Endothelial cell (in vitro differentiated cells): ENCODE measurements around the gene BAZ2B. TPM values are rescaled to one million over a fixed set of nuclear protein-coding genes. Genes with fewer than 3 reads are reported as not detected.

ENCODE experiments used
- DNase-seq: peaks from one replicate; pipeline ENCODE4 v3.0.0; 2021; ENCODE audit warnings: low spot score
- H3K27ac Mint-ChIP-seq: one replicate; pipeline ENCODE4 v1.8.0; 2021; ENCODE audit warnings: mixed read lengths, inconsistent platforms; ENCODE audit not compliant: unreplicated experiment
- H3K27me3 Mint-ChIP-seq: one replicate; pipeline ENCODE4 v1.8.0; 2021; ENCODE audit warnings: mild to moderate bottlenecking, moderate library complexity, mixed read lengths, inconsistent platforms; ENCODE audit not compliant: unreplicated experiment
- H3K36me3 Mint-ChIP-seq: one replicate; pipeline ENCODE4 v1.8.0; 2021; ENCODE audit warnings: mild to moderate bottlenecking, low read depth, mixed read lengths, inconsistent platforms; ENCODE audit not compliant: unreplicated experiment
- H3K4me1 Mint-ChIP-seq: one replicate; pipeline ENCODE4 v1.8.0; 2021; ENCODE audit warnings: mild to moderate bottlenecking, mixed read lengths, inconsistent platforms; ENCODE audit not compliant: unreplicated experiment
- H3K4me3 Mint-ChIP-seq: one replicate; pipeline ENCODE4 v1.8.0; 2021; ENCODE audit warnings: mild to moderate bottlenecking, mixed read lengths, inconsistent platforms; ENCODE audit not compliant: unreplicated experiment
- H3K9me3 Mint-ChIP-seq: one replicate; pipeline ENCODE4 v1.8.0; 2021; ENCODE audit warnings: mixed read lengths, inconsistent platforms; ENCODE audit not compliant: unreplicated experiment
- total RNA-seq: library from RNA; stranded (reverse); fragmentation: NEBNext Ultra II Directional; extraction: Animal tissue kit (Norgen Biotek cat#: 25700); gene quantifications from one replicate; pipeline ENCODE4 v1.2.1, GENCODE V29; 2021; ENCODE audit not compliant: unreplicated experiment
- TF ChIP-seq, protein P1 (sequence below): fragments of 200-600 bp; sonication (generic); IDR thresholded peaks from one replicate; pipeline ENCODE4 v1.5.0; 2021; ENCODE audit warnings: antibody characterized with exemption; ENCODE audit not compliant: unreplicated experiment

The BAZ2B gene
- total RNA-seq, 1 donor from 2014 or later = 100 TPM

DNA sequence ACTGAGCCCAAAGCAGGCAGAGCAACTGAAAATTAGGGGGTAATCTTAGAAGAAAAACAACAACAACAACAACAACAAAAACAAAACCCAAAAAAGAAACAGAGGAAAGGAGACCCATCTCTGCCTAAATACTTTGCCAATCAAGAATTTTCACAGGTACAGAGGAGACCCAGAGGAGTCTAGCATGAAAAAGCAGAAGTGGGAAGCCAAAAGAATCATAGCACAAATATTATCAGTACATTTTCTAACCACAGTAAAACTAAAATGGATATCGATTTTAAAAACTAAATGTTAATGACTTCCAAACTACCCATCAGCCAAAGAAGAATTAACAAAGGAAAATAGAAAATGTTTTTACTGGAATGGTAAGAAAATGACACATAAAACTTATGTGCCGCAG lies 148.1 kb downstream of the BAZ2B start:
- no peak overlapping the region for H3K27ac Mint-ChIP-seq
- no peak for DNase-seq
- H3K4me3 Mint-ChIP-seq = peak overlapping the region; percentile 33
- peaks cover 8% of the 10 kb centered on the region for H3K4me1 Mint-ChIP-seq
- TF ChIP-seq, protein P1, sequence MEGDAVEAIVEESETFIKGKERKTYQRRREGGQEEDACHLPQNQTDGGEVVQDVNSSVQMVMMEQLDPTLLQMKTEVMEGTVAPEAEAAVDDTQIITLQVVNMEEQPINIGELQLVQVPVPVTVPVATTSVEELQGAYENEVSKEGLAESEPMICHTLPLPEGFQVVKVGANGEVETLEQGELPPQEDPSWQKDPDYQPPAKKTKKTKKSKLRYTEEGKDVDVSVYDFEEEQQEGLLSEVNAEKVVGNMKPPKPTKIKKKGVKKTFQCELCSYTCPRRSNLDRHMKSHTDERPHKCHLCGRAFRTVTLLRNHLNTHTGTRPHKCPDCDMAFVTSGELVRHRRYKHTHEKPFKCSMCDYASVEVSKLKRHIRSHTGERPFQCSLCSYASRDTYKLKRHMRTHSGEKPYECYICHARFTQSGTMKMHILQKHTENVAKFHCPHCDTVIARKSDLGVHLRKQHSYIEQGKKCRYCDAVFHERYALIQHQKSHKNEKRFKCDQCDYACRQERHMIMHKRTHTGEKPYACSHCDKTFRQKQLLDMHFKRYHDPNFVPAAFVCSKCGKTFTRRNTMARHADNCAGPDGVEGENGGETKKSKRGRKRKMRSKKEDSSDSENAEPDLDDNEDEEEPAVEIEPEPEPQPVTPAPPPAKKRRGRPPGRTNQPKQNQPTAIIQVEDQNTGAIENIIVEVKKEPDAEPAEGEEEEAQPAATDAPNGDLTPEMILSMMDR = no peak
- H3K27me3 Mint-ChIP-seq = peaks cover 3% of the 10 kb centered on the region
- H3K36me3 Mint-ChIP-seq = peaks cover 29% of the 10 kb centered on the region
- H3K9me3 Mint-ChIP-seq = no peaks in the 10 kb centered on the region

DNA sequence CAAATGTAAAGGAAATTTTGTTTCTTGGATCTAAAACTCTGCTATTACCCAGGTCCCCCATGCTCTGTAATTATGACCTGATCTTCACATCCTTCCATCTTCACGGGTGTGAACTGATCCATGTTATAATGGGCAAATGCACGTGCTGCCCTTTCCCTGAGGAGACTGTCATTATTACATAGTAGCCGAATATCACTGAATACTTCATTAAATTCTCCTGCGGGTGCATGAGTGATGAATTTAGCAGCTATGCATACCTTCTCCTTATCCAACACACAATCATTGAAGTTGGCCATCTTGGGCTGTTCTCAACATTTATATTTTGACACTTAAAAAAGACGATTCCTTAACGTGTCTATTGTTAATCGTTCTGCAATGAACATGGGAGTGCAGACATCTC lies 153.4 kb downstream of the BAZ2B start:
- H3K4me1 Mint-ChIP-seq = peaks cover 11% of the 10 kb centered on the region
- no peak overlapping the region for H3K4me3 Mint-ChIP-seq

DNA sequence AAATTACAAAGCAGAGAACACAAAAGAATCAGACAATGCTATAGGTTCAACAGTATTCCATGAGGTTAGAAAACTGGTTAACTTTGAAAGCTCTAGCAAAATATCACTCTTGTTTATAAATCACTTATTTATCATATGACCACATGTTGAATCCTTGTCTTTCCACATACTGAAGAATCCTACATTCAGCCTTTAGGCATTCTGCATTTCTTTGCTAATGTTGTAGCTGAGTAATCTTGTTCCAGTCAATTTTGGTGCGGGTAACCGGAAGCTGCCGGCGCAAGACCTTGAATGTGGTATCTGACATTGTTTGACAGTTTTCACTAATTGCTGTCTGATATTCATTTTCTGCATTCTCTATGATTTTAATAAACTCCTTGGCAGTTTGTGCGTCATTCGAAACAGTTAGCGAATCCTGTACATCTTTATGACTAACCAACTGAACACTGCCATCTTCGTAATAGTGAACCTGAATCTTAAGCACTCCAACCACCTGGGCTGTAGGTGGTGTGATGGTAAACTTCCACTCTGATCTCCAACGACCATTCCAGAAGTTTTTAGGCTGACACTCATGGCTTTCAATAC lies 154.1 kb downstream of the BAZ2B start:
- Mint-ChIP-seq H3K27me3 (peaks cover 4% of the 10 kb centered on the region), H3K27ac (no peak overlapping the region), H3K4me3 (no peak overlapping the region), H3K9me3 (no peaks in the 10 kb centered on the region), H3K36me3 (peaks cover 9% of the 10 kb centered on the region), H3K4me1 (peaks cover 16% of the 10 kb centered on the region)
- TF ChIP-seq, protein P1 = no peak
- no peak for DNase-seq

More for the DNA sequence above, 153.4 kb downstream of the BAZ2B start:
- H3K27me3 Mint-ChIP-seq = no peaks in the 10 kb centered on the region
- no peaks in the 10 kb centered on the region for H3K9me3 Mint-ChIP-seq
- TF ChIP-seq, protein P1 = no peak
- H3K36me3 Mint-ChIP-seq = peaks cover 13% of the 10 kb centered on the region
- DNase-seq = no peak
- H3K27ac Mint-ChIP-seq = no peak overlapping the region

DNA sequence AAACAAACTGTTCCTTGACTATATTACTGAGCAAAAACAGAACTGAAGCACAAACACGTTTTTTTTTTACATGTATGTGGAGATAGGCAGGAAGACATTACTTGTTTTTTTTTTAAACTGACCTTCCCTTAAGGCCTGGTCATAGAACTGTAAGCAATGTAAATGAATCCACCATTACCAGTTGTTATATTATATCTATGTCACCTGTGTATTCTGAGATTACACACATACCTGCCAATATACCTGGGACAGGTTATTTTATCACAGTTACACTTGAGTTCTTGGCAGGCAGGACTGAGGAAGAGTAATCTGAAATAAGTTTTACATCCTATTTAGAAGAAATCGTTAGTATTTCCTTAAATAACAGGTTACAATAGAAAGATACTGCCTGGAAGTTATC lies 155.3 kb downstream of the BAZ2B start:
- Mint-ChIP-seq H3K4me1 (peaks cover 13% of the 10 kb centered on the region), H3K27ac (no peak overlapping the region), H3K36me3 (peaks cover 3% of the 10 kb centered on the region), H3K4me3 (no peak overlapping the region), H3K9me3 (no peaks in the 10 kb centered on the region), H3K27me3 (peaks cover 4% of the 10 kb centered on the region)
- DNase-seq = no peak
- TF ChIP-seq, protein P1 = no peak

DNA sequence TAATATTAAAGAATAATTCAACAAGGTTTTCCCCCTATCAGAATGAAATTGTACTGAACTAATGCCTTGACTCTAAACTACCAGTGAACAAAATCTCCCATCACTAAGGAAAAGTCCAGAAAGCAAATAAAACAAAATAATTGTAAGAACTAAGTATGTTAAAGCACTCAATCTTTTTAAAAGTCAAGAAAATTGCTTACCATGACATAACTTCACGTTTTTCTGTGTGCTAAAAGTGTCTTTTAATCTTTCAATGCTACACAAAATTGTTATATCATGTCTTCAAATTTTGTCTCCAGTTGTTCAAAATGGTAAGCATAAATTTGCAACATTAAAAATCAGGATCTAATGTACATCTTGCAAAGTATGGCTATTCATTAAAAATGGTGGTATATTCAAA lies 156.1 kb downstream of the BAZ2B start:
- DNase-seq = no peak
- Mint-ChIP-seq H3K4me1 (peaks cover 13% of the 10 kb centered on the region), H3K9me3 (no peaks in the 10 kb centered on the region), H3K4me3 (no peak overlapping the region), H3K36me3 (peaks cover 3% of the 10 kb centered on the region), H3K27me3 (peaks cover 4% of the 10 kb centered on the region), H3K27ac (no peak overlapping the region)
- TF ChIP-seq, protein P1 = no peak
